Peyer's patch (tissue), 4 donors: ENCODE measurements around the gene ITPR1. TPM values are rescaled to one million over a fixed set of nuclear protein-coding genes. Genes with fewer than 3 reads are reported as not detected.
A peak's percentile ranks its signal among the peaks of the same experiment; 100 is the strongest.

Experiments used
- DNase-seq, 3 donors: peaks; one replicate each; pipeline ENCODE4 v3.0.0-alpha.2; 2017 to 2019
- H3K27ac ChIP-seq, 4 donors: fragments of 200-600 bp; sonication (generic); one replicate each; pipeline ENCODE4 v1.5.1; 2016 to 2019
- H3K27me3 ChIP-seq, 2 donors: fragments of 200-600 bp; sonication (generic); one replicate each; pipeline ENCODE4 v1.5.1; 2019
- H3K36me3 ChIP-seq, 3 donors: fragments of 200-600 bp; sonication (generic); one replicate each; pipeline ENCODE4 v1.5.1; 2016 to 2019
- H3K4me1 ChIP-seq, 4 donors: fragments of 200-600 bp; sonication (generic); one replicate each; pipeline ENCODE4 v1.5.1; 2016 to 2019
- H3K4me3 ChIP-seq, 4 donors: fragments of 200-600 bp; sonication (generic); 1 replicate in 3 of 4; 2 replicates in 1 of 4; pipeline ENCODE4 v1.5.1; 2016 to 2019; ENCODE audit warnings: mild to moderate bottlenecking in 1 of 4
- H3K9me3 ChIP-seq, 4 donors: fragments of 200-600 bp; sonication (generic); one replicate each; pipeline ENCODE4 v1.5.1; 2016 to 2019; ENCODE audit warnings: mild to moderate bottlenecking in 1 of 4
- CTCF ChIP-seq, 6 experiments: fragments of 450-650 bp in 4 of 6; fragments of 200-600 bp in 2 of 6; sonication (generic) in 1 of 6; IDR thresholded peaks; one replicate each; pipeline ENCODE4 v1.5.1; 2017 to 2019; ENCODE audit warnings: antibody characterized with exemption in 6 of 6, mild to moderate bottlenecking in 3 of 6, moderate library complexity in 1 of 6
- POLR2A ChIP-seq, 2 donors: fragments of 450-650 bp; IDR thresholded peaks; one replicate each; pipeline ENCODE4 v1.5.1; 2017; ENCODE audit warnings: antibody characterized with exemption in 2 of 2, mild to moderate bottlenecking in 2 of 2, moderate library complexity in 2 of 2
- total RNA-seq, 4 donors: library from RNA; depleted of rRNA; stranded (reverse); fragments of >200 nt; gene quantifications; one replicate each; pipeline ENCODE4 v1.1.0, GENCODE V29; 2016

Gene ITPR1
- total RNA-seq, 4 donors from 2014 or later: 13.3 to 142 (median 22.7) TPM

- TF ChIP-seq POLR2A (IDR thresholded peaks at IDR 0.05) (no peak), CTCF (IDR thresholded peaks at IDR 0.05) (no peak)
- DNase-seq: no peak
- Histone ChIP-seq H3K36me3 (peaks cover 0 to 22% (median 0%) of the 10 kb centered on the region in 3 donors), H3K4me3 (no peak overlapping the region), H3K27me3 (no peaks in the 10 kb centered on the region), H3K27ac (no peak overlapping the region), H3K9me3 (no peaks in the 10 kb centered on the region), H3K4me1 (no peaks in the 10 kb centered on the region)
These were observed 203.1 kb downstream of the ITPR1 start for GRCh38 chr3:4696266-4696665.

GRCh38 chr3:4698125-4698821, 205.1 kb downstream of the ITPR1 start:
- H3K4me1 ChIP-seq: no peaks in the 10 kb centered on the region
- peaks cover 0 to 25% (median 0%) of the 10 kb centered on the region in 3 donors for H3K36me3 ChIP-seq

GRCh38 chr3:4703054-4703480, 209.9 kb downstream of the ITPR1 start:
- DNase-seq: no peak
- Histone ChIP-seq H3K4me3 (no peak overlapping the region), H3K27me3 (no peaks in the 10 kb centered on the region), H3K36me3 (peaks cover 0 to 31% (median 0%) of the 10 kb centered on the region in 3 donors), H3K27ac (peak overlapping the region in 1 of 4 donors; percentile 13), H3K9me3 (no peaks in the 10 kb centered on the region), H3K4me1 (no peaks in the 10 kb centered on the region)
- TF ChIP-seq POLR2A (IDR thresholded peaks at IDR 0.05): no peak
- TF ChIP-seq CTCF (IDR thresholded peaks at IDR 0.05): no peak

More at GRCh38 chr3:4698125-4698821, 205.1 kb downstream of the ITPR1 start:
- H3K4me3 ChIP-seq: no peak overlapping the region
- H3K27ac ChIP-seq: no peak overlapping the region
- H3K9me3 ChIP-seq: no peaks in the 10 kb centered on the region
- TF ChIP-seq POLR2A (IDR thresholded peaks at IDR 0.05): no peak
- TF ChIP-seq CTCF (IDR thresholded peaks at IDR 0.05): no peak
- DNase-seq: no peak
- no peaks in the 10 kb centered on the region for H3K27me3 ChIP-seq

GRCh38 chr3:4704552-4704951, 211.4 kb downstream of the ITPR1 start:
- Histone ChIP-seq H3K27ac (no peak overlapping the region), H3K27me3 (no peaks in the 10 kb centered on the region), H3K4me3 (no peak overlapping the region), H3K36me3 (peaks cover 0 to 31% (median 0%) of the 10 kb centered on the region in 3 donors), H3K9me3 (no peaks in the 10 kb centered on the region), H3K4me1 (no peaks in the 10 kb centered on the region)
- TF ChIP-seq POLR2A (IDR thresholded peaks at IDR 0.05) (no peak), CTCF (IDR thresholded peaks at IDR 0.05) (no peak)
- DNase-seq: no peak

GRCh38 chr3:4707324-4707723, 214.2 kb downstream of the ITPR1 start:
- TF ChIP-seq CTCF (IDR thresholded peaks at IDR 0.05): no peak
- no peak for TF ChIP-seq POLR2A (IDR thresholded peaks at IDR 0.05)

More at GRCh38 chr3:4707324-4707723, 214.2 kb downstream of the ITPR1 start:
- no peaks in the 10 kb centered on the region for H3K27me3 ChIP-seq
- H3K9me3 ChIP-seq: no peaks in the 10 kb centered on the region
- peaks cover 0 to 19% (median 0%) of the 10 kb centered on the region in 3 donors for H3K36me3 ChIP-seq
- no peak overlapping the region for H3K27ac ChIP-seq
- H3K4me1 ChIP-seq: peaks cover 0 to 9% (median 1%) of the 10 kb centered on the region in 4 donors
- no peak for DNase-seq
- no peak overlapping the region for H3K4me3 ChIP-seq
